GM19035 (cell line): ENCODE results near the gene CNTNAP5.

Source experiments
- ATAC-seq: cut with Tn5 transposase; IDR thresholded peaks from one replicate; pipeline ENCODE4 v1.9.1; 2021; ENCODE audit not compliant: unreplicated experiment

Gene CNTNAP5

GRCh38 chr2:124535816-124536215, 510.7 kb downstream of the CNTNAP5 start:
- ATAC-seq = no peak

- ATAC-seq = no peak
Measured at GRCh38 chr2:124536591-124536990, 511.5 kb downstream of the CNTNAP5 start.

GRCh38 chr2:124538549-124538948, 513.5 kb downstream of the CNTNAP5 start:
- ATAC-seq = no peak

- no peak for ATAC-seq
Measured at GRCh38 chr2:124540805-124541204, 515.7 kb downstream of the CNTNAP5 start.

- ATAC-seq = no peak
Measured at GRCh38 chr2:124542932-124543640, 518.0 kb downstream of the CNTNAP5 start.

GRCh38 chr2:124547700-124548099, 522.6 kb downstream of the CNTNAP5 start:
- ATAC-seq = no peak

- ATAC-seq = no peak
Measured at GRCh38 chr2:124558277-124558905, 533.3 kb downstream of the CNTNAP5 start.

- no peak for ATAC-seq
Measured at GRCh38 chr2:124559236-124559635, 534.1 kb downstream of the CNTNAP5 start.

GRCh38 chr2:124560592-124561112, 535.6 kb downstream of the CNTNAP5 start:
- ATAC-seq = no peak

GRCh38 chr2:124561486-124561885, 536.4 kb downstream of the CNTNAP5 start:
- no peak for ATAC-seq

GRCh38 chr2:124563426-124563825, 538.3 kb downstream of the CNTNAP5 start:
- ATAC-seq = no peak

- no peak for ATAC-seq
Measured at GRCh38 chr2:124566518-124566970, 541.5 kb downstream of the CNTNAP5 start.

- no peak for ATAC-seq
Measured at GRCh38 chr2:124570872-124571271, 545.8 kb downstream of the CNTNAP5 start.

- no peak for ATAC-seq
Measured at GRCh38 chr2:124571836-124572235, 546.7 kb downstream of the CNTNAP5 start.

- no peak for ATAC-seq
Measured at GRCh38 chr2:124572934-124573634, 548.0 kb downstream of the CNTNAP5 start.

GRCh38 chr2:124575497-124575896, 550.4 kb downstream of the CNTNAP5 start:
- no peak for ATAC-seq

- ATAC-seq = no peak
Measured at GRCh38 chr2:124580263-124580662, 555.2 kb downstream of the CNTNAP5 start.

- ATAC-seq = no peak
Measured at GRCh38 chr2:124582387-124582786, 557.3 kb downstream of the CNTNAP5 start.

GRCh38 chr2:124584615-124585014, 559.5 kb downstream of the CNTNAP5 start:
- no peak for ATAC-seq

- ATAC-seq = no peak
Measured at GRCh38 chr2:124585277-124585676, 560.2 kb downstream of the CNTNAP5 start.

- no peak for ATAC-seq
Measured at GRCh38 chr2:124586210-124586609, 561.1 kb downstream of the CNTNAP5 start.

- ATAC-seq = no peak
Measured at GRCh38 chr2:124586835-124587234, 561.7 kb downstream of the CNTNAP5 start.
